OCI-LY3 (cell line): ENCODE measurements around the gene ZCWPW2.

Experiments used
- EZH2phosphoT487 ChIP-seq: fragments of 200-600 bp; shearing (Covaris generic); IDR thresholded peaks from 2 replicates; pipeline ENCODE4 v1.6.1; 2018; ENCODE audit warnings: antibody characterized with exemption, mixed run types, low read depth
- TF ChIP-seq, protein P1 (sequence below): fragments of 200-600, 300-600 bp; sonication (generic); IDR thresholded peaks from 2 replicates; pipeline ENCODE4 v1.5.1; 2014; ENCODE audit warnings: antibody characterized with exemption, low read length, low read depth

DNA sequence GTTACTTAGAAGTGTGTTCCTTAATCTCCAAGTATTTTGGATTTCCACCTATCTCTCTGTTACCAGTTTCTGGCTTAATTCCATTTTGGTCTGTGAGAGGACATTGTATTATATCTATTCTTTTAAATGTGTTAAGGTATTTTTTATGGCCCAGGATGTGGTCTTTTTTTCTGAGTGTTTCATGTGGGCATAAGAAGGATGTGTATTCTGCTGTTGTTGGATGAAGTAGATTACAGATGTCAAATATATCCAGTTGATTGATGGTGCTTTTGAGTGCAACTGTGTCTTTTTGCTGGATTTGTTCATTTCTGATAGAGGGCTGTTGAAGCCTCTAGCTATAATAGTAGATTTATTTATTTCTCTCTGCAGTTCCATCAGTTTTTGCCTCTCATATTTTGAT is 136.6 kb downstream of the ZCWPW2 start:
- TF ChIP-seq, protein P1, sequence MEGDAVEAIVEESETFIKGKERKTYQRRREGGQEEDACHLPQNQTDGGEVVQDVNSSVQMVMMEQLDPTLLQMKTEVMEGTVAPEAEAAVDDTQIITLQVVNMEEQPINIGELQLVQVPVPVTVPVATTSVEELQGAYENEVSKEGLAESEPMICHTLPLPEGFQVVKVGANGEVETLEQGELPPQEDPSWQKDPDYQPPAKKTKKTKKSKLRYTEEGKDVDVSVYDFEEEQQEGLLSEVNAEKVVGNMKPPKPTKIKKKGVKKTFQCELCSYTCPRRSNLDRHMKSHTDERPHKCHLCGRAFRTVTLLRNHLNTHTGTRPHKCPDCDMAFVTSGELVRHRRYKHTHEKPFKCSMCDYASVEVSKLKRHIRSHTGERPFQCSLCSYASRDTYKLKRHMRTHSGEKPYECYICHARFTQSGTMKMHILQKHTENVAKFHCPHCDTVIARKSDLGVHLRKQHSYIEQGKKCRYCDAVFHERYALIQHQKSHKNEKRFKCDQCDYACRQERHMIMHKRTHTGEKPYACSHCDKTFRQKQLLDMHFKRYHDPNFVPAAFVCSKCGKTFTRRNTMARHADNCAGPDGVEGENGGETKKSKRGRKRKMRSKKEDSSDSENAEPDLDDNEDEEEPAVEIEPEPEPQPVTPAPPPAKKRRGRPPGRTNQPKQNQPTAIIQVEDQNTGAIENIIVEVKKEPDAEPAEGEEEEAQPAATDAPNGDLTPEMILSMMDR: no peak
- TF ChIP-seq EZH2phosphoT487: no peak
